HepG2 (cell line): Measurements from ENCODE around the gene BCL2L2. TPM values are rescaled to one million over a fixed set of nuclear protein-coding genes. Genes with fewer than 3 reads are reported as not detected.
A peak's percentile ranks its signal among the peaks of the same experiment; 100 is the strongest.

ENCODE experiments used
- ATAD3A ChIP-seq: sonication (generic); formaldehyde crosslinking; IDR thresholded peaks from 2 replicates; pipeline ENCODE4 v1.4.0; 2020; ENCODE audit warnings: missing genetic modification reagents
- BCL6 ChIP-seq: IDR thresholded peaks from 2 replicates; pipeline ENCODE4 v1.6.1; 2016; ENCODE audit warnings: missing genetic modification reagents, missing compliant biosample characterization
- EP300 ChIP-seq, 3 experiments: sonication (generic) in 1 of 3; formaldehyde crosslinking in 1 of 3; IDR thresholded peaks; 2 replicates each; pipeline versions ENCODE4 v1.5.1 to v1.6.1; 2011 to 2020; ENCODE audit warnings: low read depth in 2 of 3, low read length in 2 of 3, borderline replicate concordance in 1 of 3, improper control_type of control experiment in 1 of 3, mild to moderate bottlenecking in 1 of 3, missing genetic modification reagents in 1 of 3, moderate library complexity in 1 of 3
- ERF ChIP-seq: IDR thresholded peaks from 2 replicates; pipeline ENCODE4 v1.6.1; 2018; ENCODE audit warnings: missing biosample characterization, missing genetic modification reagents
- HMG20B ChIP-seq: conservative IDR thresholded peaks from 2 replicates; pipeline ENCODE4 v1.6.1; 2016; ENCODE audit warnings: missing genetic modification reagents, missing compliant biosample characterization
- HOXA5 ChIP-seq: sonication (generic); formaldehyde crosslinking; IDR thresholded peaks from 2 replicates; pipeline ENCODE4 v1.4.0; 2020; ENCODE audit warnings: missing genetic modification reagents
- LBX2 ChIP-seq: sonication (generic); formaldehyde crosslinking; IDR thresholded peaks from 2 replicates; pipeline ENCODE4 v1.5.0; 2020; ENCODE audit warnings: missing genetic modification reagents, mild to moderate bottlenecking, borderline replicate concordance
- MYC ChIP-seq: sonication (generic); formaldehyde crosslinking; IDR thresholded peaks from 2 replicates; pipeline ENCODE4 v1.9.0; 2021; ENCODE audit warnings: missing genetic modification reagents, borderline replicate concordance
- TERF1 ChIP-seq: sonication (generic); formaldehyde crosslinking; IDR thresholded peaks from 2 replicates; pipeline ENCODE4 v1.8.0; 2022; ENCODE audit warnings: mild to moderate bottlenecking, missing genetic modification reagents, moderate library complexity
- ZBTB20 ChIP-seq: sonication (generic); formaldehyde crosslinking; IDR thresholded peaks from 2 replicates; pipeline ENCODE4 v1.8.1; 2023; ENCODE audit warnings: missing genetic modification reagents, low read depth, mild to moderate bottlenecking, borderline replicate concordance
- ZFP36L1 ChIP-seq: sonication (generic); formaldehyde crosslinking; IDR thresholded peaks from 2 replicates; pipeline ENCODE4 v1.8.0; 2022; ENCODE audit warnings: mild to moderate bottlenecking, missing genetic modification reagents, moderate library complexity
- ZNF121 ChIP-seq: sonication (generic); formaldehyde crosslinking; IDR thresholded peaks from 2 replicates; pipeline ENCODE4 v1.5.0; 2020; ENCODE audit warnings: mild to moderate bottlenecking, missing genetic modification reagents
- ZNF317 ChIP-seq: sonication (generic); formaldehyde crosslinking; IDR thresholded peaks from 2 replicates; pipeline ENCODE4 v1.5.0; 2020; ENCODE audit warnings: mild to moderate bottlenecking, missing genetic modification reagents
- ZNF646 ChIP-seq: sonication (generic); formaldehyde crosslinking; IDR thresholded peaks from 2 replicates; pipeline ENCODE4 v1.9.0; 2021; ENCODE audit warnings: mild to moderate bottlenecking, missing genetic modification reagents
- ZNF724P ChIP-seq: sonication (generic); formaldehyde crosslinking; IDR thresholded peaks from 2 replicates; pipeline ENCODE4 v1.8.0; 2022; ENCODE audit warnings: missing genetic modification reagents, borderline replicate concordance
- polyA plus RNA-seq, 8 experiments: library from polyadenylated mRNA; depleted of rRNA in 3 of 8; stranded (reverse) in 7 of 8; unstranded in 1 of 8; fragments of >200 nt; fragmentation: Illumina TruSeq in 4 of 8; extraction: Trizol in 4 of 8; gene quantifications; 2 replicates each; pipeline versions ENCODE4 v1.2.1 to v1.2.3, GENCODE V29; 2011 to 2016; ENCODE audit warnings: low read depth in 4 of 8, missing spikeins in 1 of 8, mixed read lengths in 1 of 8; ENCODE audit not compliant: insufficient read depth in 1 of 8
- total RNA-seq, 5 experiments: library from RNA; depleted of rRNA; stranded (reverse); fragments of >200 nt; fragmentation: Illumina TruSeq; extraction: Trizol; gene quantifications; 2 replicates each; pipeline ENCODE4 v1.2.3, GENCODE V29; 2016; ENCODE audit warnings: low read depth in 1 of 5
- TF ChIP-seq, protein P1 (sequence below): sonication (generic); formaldehyde crosslinking; IDR thresholded peaks from 2 replicates; pipeline ENCODE4 v1.4.0; 2020; ENCODE audit warnings: missing genetic modification reagents
- TF ChIP-seq, protein P2 (sequence below): sonication (generic); formaldehyde crosslinking; IDR thresholded peaks from 2 replicates; pipeline ENCODE4 v1.4.0; 2020; ENCODE audit warnings: missing genetic modification reagents; ENCODE audit errors: not compliant biosample characterization

Gene BCL2L2
- total and polyA plus RNA-seq, 2 of the 13 experiments (the other 11 are each of a cell fraction or from before 2014, with no cell fraction given): 28.1 to 49.8 TPM

DNA sequence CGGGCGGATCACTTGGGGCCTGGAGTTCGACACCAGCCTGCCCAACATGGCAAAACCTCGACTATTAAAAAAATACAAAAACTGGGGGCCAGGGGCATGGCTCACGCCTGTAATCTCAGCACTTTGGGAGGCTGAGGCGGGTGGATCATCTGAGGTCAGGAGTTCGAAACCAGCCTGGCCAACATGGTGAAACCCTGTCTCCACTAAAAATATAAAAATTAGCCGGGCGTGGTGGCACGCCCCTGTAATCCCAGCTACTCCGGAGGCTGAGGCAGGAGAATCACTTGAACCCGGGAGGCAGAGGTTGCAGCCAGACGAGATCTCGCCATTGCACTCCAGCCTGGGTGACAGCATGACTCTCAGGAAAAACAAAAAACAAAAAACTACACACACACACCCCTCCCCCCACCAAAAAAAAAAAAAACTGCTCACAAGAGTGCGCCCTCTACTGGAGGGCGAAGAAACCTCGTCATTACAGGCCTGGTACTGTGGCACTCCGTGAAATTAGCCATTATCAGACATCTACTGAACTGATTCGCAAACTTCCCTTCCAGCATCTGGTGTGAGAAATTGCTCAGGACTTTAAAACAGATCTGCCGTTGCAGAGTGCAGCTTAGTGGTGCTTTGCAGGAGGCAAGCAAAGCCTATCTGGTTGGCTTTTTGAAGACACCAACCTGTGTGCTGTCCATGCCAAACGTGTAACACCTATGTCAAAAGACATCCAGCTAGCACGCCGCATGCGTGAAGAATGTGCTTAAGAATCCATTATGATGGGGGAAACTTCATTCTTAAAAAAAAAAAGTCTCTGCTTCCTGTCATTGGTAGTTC, 11.7 kb upstream of the BCL2L2 start (continued):
- no peak for TF ChIP-seq ZBTB20
- peak; percentile 20 to 38; a peak in 1 of 4 replicates for TF ChIP-seq EP300 (IDR thresholded peaks at IDR 0.05; ENCODE audit: low read depth in 2 of 2, low read length in 2 of 2)
- TF ChIP-seq EP300 (CRISPR knock-in tag; IDR thresholded peaks at IDR 0.05; ENCODE audit: borderline replicate concordance): no peak; the same call in 1 of the 2 replicates
- TF ChIP-seq HOXA5: peak; percentile 74; the same call in 1 of the 2 replicates
- no peak for TF ChIP-seq LBX2 (CRISPR knock-in tag)
- no peak for TF ChIP-seq ZFP36L1
- no peak for TF ChIP-seq ZNF724P (CRISPR knock-in tag)
- no peak; the same call in 1 of the 2 replicates for TF ChIP-seq ERF (CRISPR knock-in tag)
- no peak for TF ChIP-seq ZNF646 (CRISPR knock-in tag)
- TF ChIP-seq BCL6 (CRISPR knock-in tag): 0 out of 2 replicates have a peak, but pooled peaks have one; percentile 4
- TF ChIP-seq ZNF317 (CRISPR knock-in tag): peak; percentile 65; the same call in 1 of the 2 replicates
- TF ChIP-seq HMG20B: no peak
- peak; percentile 62; the same call in 1 of the 2 replicates for TF ChIP-seq MYC (CRISPR knock-in tag)
- no peak for TF ChIP-seq ATAD3A (CRISPR knock-in tag)
- TF ChIP-seq, protein P1, sequence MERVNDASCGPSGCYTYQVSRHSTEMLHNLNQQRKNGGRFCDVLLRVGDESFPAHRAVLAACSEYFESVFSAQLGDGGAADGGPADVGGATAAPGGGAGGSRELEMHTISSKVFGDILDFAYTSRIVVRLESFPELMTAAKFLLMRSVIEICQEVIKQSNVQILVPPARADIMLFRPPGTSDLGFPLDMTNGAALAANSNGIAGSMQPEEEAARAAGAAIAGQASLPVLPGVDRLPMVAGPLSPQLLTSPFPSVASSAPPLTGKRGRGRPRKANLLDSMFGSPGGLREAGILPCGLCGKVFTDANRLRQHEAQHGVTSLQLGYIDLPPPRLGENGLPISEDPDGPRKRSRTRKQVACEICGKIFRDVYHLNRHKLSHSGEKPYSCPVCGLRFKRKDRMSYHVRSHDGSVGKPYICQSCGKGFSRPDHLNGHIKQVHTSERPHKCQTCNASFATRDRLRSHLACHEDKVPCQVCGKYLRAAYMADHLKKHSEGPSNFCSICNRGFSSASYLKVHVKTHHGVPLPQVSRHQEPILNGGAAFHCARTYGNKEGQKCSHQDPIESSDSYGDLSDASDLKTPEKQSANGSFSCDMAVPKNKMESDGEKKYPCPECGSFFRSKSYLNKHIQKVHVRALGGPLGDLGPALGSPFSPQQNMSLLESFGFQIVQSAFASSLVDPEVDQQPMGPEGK (CRISPR knock-in tag): peak; percentile 76
- TF ChIP-seq, protein P2, sequence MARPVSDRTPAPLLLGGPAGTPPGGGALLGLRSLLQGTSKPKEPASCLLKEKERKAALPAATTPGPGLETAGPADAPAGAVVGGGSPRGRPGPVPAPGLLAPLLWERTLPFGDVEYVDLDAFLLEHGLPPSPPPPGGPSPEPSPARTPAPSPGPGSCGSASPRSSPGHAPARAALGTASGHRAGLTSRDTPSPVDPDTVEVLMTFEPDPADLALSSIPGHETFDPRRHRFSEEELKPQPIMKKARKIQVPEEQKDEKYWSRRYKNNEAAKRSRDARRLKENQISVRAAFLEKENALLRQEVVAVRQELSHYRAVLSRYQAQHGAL (CRISPR knock-in tag): no peak
- no peak for TF ChIP-seq ZNF121 (CRISPR knock-in tag)
- TF ChIP-seq TERF1: no peak
